Activated effector memory CD4-positive, alpha-beta T cell treated with Interleukin-2 at 50 U/mL for 16 hours (primary cell): ENCODE measurements around the gene PCGF3.
A peak's percentile ranks its signal among the peaks of the same experiment; 100 is the strongest.
"Not testable (repeated sequence)": the region's sequence is repeated elsewhere in the genome, so short reads cannot be mapped to it uniquely, and the experiment has no call there.

Experiments used
- DNase-seq: peaks from one replicate; pipeline ENCODE4 v3.0.0-alpha.2; 2020

The PCGF3 gene

DNA sequence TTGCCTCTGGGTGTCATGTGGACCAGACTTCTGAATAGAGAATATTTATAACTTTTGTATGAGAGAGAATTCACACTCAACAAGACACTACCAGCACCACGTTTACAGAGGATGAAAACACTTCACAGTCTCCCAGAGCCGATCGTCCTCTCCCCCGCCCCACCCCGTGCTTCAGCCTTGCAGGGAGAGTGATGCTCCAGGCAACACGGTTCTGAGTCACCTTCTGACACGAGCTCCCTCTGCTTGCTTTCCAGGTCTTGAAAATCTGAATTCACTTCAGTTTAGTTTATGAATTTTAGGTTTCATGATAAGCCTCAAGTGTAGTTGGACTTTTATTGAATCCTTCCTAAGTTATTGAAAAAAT lies 60.5 kb downstream of the PCGF3 start:
- no peak for DNase-seq

DNA sequence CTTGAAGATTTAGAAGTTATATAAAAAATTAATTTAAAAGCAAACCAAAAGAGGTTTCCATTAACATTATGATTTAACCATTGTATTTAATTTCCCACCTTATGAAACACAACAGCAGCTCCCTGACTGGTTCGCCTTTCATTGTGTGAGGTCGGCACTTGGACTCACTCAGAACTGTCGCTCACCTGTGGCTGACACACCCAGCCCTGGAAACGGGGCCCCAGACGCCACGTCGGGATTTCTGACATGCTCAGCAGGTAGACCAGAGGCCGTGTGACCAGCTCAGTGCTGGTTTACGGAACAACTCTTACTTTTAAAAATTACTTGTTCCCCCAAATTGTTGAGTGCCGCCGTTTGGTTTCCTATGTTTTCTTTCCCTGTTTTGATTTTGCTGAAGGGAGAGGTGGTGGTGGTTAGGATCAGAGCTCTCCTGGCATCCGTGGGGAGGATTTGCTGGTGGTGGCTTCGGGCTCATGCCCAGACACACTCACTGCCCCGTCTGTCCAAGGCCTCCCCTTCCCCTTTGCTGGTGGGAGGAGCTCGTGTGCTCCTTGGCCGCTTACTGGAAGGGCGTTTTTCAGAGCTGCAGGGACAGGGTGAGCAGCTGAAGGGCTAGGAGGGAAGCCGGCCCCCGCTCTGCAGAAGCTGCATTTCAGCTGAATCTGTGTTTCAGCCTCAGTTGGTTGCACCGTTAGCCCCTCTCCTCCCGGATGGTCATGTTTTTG lies 61.1 kb downstream of the PCGF3 start:
- DNase-seq, result no peak

DNA sequence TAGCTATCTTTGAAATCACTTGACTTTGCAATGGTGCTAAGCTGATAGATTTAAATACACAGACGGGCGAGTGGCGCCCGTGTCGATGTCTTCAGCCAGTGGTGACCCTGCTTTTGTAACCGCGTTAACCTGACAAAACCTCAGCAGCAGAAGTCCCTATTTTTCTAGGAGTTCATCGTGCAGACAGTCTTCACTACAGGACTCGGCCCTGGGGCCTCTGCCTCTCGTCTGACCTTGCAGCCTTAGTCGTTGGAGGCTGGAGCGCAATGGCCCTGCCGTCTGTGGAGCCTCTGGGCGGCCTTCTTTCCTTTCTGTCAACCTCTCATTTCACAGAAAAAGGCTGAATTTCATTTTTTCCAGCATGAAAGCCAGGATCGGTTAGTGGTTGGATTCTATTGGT lies 62.4 kb downstream of the PCGF3 start:
- no peak for DNase-seq

DNA sequence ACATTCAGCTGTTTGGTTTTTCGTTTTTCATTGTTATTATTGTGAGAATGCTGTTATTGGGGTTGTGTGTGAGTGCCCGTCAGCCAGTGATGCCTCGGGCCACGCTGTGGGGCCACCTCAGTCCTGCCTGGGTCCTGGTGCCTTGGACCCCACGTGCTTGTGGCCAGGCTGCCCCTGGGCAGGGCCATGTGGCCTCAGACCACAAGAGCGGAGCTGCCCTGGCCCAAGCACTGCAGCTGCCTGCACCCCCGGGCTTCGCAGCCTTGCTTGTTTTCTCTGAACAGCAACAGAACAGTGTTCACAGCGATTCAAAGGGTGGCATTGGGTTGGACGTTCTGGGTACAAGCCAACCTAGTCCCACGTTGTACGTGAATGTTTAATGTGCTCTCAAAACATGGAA lies 63.4 kb downstream of the PCGF3 start:
- DNase-seq, result no peak

DNA sequence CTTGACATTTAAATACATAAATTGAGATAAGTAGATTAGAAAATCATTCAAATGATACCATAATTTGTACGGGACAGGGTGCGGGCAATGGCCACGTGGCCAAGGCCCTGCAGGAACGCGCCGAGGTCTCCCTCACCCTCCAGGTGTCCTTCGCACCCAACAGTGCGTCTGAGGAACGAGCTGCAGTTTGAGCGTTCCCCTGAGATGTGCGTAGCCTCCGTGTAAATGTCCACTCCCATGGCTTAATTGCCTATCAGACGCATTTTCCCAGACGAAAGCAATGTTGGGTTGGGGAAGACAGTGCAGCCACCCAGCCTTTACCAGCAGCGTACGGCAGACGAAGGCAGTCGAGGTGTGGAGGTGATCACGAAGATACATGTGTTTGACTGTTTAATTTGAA lies 63.9 kb downstream of the PCGF3 start:
- no peak for DNase-seq

DNA sequence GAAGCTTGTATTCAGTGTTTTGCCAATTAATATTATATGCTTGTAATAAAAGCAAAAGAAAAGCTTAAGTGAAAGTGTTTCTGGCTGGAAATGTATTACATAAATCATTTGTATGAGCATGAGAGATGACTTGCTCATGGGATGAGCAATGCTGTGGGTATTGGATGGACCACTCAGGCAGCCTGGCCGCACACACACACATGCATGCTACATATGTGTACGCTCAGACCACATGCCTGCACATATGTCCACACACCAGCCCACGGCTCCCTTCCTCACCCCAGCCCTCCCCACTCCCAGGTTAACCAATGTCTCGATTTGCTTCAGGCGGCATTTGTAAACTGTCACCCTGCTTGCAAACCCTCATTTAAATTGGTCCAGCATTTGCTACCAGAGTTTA lies 64.4 kb downstream of the PCGF3 start:
- DNase-seq, result no peak

DNA sequence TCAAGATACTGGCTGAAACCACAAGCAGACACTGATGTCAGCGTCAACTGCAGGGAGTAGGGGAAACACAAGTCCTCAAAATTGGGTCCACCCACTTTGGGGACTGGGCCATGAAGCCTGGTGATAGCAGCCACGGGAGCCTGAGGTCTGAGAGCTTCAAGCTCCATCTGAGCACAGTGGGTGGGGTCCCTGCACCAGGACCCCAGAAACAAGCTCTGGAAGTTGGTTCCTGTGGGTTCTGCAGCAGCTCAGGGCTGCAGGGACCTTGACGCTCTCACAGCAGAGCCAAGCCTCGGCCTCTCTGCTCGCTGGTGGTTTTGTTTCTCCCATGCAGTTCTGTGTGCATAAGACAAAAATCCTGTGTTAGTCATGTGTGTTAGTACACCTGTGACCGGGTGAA lies 65.8 kb downstream of the PCGF3 start:
- DNase-seq, result no peak

DNA sequence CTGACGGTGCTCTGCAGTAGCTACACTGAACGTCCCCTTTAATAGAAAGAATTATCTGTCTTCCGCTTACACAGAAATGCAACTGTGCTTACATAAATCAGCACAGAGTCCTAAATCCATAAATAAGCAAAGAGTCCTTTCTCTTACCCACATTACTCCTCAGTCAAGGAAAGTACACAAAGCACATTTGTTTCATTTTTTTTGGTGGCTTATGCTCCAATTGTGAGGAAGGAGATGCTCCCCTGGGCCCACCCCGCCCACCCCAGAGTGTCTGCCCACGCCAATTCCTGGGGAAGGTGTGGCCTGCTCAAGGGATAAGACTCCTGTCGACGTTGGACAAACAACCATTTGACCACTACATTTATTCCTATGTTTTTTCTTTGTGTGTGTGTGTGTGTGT lies 66.5 kb downstream of the PCGF3 start:
- no peak for DNase-seq

DNA sequence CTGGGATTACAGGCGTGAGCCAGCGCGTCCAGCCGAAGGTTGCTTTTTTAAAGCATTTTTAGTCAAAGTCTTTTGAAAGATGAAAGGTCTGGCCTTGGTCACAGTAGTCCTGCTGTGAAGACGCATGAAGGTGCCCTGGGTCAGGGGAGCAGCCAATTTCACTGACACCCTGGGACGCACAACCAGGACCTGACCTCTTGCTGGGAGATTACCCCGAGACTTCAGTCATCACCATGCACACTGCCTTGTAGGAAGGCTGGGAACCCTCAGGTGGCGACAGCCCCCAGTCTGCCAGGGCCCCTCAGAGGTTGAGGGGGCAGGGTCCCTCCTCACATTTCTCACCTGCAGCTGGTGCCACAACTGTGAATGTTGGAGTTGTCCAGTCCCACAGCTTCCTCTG lies 67.1 kb downstream of the PCGF3 start:
- DNase-seq, result no peak

DNA sequence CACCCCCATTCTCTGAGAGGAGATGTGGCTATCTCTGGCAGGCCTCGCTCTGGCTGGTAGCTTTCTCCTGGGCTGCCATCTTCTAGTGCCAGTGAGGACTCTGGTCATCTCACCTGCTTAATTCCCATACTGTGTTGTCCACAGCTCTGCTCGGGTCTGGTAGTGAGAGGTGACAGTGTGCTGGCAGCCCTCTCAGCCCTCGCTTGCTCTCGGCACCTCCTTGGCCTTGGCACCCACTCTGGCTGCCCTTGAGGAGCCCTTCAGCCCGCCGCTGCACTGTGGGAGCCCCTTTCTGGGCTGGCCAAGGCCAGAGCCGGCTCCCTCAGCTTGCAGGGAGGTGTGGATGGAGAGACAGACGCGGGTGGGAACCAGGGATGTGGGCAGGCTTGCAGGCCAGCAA lies 67.6 kb downstream of the PCGF3 start:
- DNase-seq, result no peak

DNA sequence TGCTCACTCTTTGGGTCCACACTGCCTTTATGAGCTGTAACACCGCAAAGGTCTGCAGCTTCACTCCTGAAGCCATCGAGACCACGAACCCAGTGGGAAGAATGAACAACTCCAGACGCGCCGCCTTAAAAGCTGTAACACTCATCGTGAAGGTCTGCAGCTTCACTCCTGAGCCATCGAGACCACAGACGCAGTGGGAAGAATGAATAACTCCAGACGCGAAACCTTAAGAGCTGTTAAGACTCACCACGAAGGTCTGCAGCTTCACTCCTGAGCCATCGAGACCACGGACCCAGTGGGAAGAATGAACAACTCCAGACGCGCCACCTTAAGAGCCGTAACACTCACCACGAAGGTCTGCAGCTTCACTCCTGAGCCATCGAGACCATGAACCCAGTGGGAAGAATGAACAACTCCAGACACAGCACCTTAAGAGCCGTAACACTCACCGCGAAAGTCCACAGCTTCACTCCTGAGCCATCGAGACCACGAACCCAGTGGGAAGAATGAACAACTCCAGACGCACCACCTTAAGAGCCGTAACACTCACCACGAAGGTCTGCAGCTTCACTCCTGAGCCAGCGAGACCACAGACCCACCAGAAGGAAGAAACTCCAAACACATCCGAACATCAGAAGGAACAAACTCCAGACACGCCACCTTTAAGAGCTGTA lies 68.9 kb downstream of the PCGF3 start:
- DNase-seq, result not testable (repeated sequence)

DNA sequence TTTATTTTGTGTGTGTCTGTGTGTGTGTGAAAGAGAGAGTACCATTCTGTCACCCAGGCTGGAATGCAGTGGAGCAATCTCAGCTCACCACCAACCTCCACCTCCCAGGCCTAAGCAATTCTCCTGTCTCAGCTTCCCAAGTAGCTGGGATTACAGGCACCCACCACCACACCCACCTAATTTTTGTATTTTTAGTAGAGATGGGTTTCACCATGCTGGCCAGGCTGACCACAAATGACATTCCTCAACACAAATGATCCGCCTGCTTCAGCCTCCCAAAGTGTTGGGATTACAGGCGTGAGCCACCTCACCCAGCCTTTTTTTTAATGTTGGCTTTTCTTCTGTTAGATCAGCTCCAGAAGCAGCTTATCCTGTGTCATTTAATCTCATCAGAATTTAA lies 69.9 kb downstream of the PCGF3 start:
- not testable (repeated sequence) for DNase-seq

DNA sequence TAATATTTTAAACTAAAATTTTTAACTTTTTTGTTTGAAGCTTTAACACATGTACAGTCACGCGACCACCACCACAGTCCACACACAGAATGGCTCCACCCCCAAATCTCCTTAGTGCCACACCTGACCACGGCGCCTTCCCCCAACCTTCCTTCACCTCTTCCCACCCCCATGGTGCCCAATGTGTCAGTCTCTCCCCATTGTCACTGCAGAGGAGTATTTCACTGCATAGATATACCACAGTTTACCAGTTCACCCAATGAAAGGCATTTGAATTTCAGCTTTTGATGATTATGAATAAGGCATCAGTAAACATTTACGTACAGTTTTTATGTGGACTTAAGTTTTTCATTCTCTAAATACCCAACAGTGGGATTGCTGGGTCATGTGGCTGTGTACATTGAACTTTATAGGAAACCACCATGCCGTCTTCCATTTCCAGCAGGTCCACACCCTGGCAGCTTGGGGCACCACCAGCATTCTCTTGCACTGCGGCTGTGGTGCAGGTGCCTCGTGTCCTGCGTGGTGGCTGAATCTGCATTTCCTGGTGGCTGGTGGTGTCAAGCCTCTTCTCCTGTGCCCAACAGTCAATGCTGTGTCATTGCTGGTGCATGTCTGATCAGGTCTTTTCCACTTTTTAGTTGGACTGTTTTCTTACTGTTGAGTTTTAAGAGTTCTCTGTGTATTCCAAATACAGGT lies 71.3 kb downstream of the PCGF3 start:
- no peak for DNase-seq

DNA sequence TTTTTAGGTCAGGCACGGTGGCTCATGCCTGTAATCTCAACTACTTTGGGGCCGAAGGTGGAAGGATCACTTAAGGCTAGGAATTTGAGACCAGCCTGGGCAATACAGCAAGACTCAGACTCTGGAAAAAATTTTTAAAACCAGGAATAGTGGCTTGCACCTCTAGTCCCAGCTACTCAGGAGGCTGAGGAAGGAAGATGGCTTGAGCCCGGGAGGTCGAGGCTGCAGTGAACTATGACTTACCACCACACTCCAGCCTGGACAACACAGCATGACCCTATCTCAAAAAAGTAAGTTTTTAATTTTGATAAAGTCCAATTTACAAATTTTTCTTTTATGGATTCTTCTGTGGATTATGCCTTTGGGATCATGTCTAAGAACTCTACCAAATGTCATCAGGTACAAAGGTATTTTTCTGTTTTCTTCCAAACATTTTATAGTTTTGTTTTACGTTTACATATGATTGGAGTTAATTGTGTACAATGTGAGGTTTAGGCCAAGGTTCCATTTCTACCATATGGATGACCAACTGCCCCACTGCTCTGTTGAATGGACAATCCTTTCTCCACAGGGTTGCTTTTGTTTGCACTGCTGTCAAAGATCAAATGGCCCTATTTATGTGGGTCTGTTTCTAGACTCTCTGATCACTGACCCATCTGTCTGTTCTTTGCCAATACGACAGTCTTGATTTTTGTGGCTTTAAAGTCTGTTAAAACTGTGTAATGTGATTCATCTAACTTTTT lies 72.1 kb downstream of the PCGF3 start:
- no peak for DNase-seq

DNA sequence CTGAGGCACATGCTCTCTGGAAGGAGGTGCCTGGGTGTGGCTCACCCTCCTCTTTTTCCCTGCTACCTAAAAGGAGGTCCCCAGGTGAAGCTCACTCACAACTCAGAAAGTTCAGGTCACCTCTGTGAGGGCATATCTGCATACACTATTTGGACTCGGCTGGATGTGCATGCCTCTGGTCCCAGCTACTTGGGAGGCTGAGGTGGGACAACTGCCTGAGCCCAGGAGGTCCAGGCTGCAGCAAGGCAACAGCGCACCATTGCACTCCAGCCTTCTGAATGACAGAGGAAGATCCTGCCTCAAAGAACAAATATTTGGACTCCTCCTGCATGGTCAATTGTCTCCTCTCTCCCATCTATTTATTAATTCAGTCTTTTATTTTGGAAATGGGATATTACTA lies 73.9 kb downstream of the PCGF3 start:
- DNase-seq, result no peak

DNA sequence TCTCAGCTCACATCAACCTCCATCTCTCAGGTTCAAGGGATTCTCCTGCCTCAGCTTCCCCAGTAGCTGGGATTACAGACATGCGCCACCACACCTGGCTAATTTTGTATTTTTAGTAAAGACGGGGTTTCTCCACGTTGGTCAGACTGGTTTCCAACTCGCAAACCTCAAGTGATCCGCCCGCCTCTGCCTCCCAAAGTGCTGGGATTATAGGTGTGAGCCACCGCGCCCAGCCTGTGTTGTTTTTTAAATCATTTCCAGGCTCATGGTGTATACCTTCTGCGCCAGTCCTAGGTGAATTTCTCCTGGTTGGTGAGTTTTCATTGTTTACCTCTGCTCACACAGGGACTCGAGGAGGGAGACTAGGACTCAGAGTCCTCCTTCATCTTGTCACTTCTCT lies 74.6 kb downstream of the PCGF3 start:
- not testable (repeated sequence) for DNase-seq

DNA sequence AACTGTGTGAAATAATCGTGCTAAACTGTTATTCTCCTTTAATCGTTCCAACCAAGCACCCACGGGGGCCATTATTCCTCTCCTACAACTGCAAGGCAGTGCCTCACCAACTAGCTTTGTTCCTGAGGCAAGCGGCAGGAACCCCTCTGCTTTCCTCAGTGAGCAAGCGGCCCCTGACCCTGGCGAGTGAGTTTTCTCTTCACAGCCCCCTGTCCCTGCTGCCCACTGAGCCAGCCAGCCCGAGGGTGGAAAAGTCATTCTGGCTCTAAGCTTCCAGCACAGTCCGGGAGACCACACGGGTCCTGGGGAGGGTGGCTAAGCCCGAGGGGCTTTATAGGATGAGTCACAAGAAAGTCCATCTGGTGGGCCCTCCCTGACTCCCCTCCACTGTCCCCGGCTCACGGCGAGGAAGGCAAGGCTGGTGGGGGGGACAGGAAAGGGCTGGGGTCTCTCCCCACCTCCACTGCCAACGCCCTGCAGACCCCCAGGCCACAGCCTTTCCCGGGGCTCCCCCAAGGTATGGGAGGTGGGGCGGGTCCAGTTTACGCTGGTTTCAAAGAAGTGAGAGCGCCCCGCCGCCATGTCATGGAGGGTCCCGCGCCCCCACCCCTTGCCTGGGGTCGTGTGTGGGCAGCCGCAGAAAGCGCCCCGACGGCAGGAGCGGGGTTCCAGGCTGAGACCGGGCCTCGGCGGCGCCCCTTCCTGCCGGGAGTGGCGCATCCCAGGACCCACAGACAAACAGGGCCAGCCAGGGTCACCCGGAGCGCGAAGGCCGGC lies 75.3 kb downstream of the PCGF3 start:
- no peak for DNase-seq

DNA sequence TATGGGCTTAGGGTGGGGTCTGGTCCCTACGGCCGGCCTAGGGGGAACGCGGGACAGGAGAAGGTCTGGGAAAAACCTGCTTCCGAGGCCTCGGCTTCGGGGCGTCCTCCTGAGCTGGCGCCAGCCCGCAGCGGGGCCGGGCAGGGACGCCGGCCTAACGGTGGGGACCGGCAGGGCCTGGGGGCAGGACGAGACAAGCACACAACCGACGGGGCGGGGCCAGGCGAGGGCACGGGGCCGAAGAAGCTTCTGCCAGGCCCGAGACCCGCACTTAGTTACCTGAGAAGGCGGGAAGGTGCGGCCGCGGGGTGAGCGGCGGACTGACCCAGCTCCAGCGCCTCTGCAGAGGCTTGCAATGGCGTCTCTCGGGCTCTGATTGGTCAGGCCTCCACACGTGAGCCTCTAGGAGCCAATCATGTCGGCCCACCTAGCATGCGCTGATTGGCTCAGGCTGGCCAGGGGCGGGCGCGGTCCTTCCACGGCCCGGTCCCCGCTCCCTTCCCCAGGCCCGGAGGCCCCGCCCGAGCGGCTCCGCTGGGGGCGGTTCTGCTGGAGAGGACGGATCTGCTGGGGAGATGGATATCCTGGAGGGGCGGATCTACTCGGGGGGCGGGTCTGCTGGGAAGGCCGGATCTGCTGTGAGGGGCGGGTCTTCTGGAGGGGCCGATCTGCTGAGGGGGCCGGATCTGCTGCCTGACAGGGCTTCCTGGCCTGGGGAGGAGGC lies 76.0 kb downstream of the PCGF3 start:
- peak; percentile 100 for DNase-seq

DNA sequence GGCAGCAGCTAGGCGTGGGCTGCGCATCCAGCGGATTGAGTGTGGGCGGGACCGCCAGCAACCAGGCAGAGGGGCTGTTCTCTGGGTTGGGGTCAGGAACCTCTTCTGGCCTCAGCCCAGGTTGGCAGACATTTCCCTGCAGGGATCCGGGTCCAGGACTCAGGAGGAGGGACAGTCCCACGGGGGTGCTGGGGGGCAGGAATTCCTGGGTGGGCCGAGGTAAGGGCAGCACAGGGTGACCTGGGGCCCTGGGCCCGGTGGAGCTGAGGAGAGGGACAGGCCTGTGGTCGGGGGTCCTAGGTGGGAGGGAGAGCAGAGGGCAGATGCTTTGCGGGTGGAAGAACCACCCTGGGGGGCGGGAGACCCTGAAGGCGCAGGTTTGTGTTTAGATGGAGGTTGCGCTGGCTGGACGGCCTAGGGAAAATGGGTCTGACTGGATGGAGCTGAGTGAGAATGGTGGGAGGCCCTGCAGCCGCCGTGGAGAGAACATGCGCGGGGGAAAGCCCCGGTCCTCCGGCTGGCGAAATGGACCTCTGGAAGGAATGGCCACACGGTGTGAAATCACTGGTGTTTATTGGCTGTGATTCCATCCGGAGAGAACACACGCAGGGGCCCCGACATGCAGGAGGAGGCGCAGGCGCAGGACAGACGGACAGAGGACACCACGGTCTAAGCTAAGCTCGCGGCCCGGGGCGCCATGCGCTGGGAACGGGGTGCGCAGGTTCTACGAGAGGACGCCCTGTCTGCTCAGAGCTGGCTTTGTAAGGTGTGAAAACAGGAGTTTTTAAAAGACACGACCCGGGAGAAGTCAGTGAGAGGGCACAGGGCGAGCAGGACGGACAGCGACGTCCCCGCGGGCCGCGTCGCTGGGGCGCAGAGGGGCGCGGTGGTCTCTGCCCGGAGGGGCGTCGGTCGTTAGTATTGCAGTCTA lies 79.0 kb downstream of the PCGF3 start:
- no peak for DNase-seq

DNA sequence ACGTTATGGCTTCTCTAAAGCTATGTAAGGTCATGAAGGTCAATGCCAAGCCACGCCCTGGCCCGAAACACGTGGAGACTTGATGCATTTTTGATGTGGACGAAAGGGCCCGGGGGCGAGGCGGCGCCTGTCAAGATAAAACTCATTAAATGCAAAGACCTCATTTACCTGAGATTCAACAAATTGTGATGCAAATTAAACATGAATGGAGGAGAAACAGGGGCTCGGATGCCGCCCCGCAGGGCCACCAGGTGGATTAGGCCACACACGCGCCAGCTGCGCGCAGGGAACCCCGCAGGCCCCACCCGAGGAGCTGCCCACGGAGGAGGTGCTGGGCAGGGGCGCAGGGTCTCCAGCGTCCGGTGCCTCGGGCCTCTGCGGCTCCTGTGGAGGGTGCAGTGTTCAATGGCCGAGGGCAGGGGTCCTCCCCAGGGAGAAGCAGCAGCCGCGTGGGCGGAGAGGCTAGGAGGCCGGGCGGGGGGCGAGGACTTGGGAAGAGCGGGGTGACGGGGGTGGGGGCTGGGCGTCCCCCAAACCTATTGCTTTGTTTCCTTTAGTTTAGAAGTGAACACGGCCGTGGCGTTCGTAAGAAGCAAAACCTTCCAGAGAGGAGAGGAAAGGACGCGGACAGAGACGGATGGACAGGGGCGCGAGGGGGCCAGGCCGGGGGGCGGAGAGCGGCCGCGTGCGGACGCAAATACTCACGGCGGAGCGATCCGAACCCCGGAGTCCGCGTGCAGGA lies 79.9 kb downstream of the PCGF3 start:
- DNase-seq, result no peak
